Measurements from ENCODE around the gene NAV2.
"Not testable (repeated sequence)": the region's sequence is repeated elsewhere in the genome, so short reads cannot be mapped to it uniquely, and the experiment has no call there.

NAV2 gene

DNA sequence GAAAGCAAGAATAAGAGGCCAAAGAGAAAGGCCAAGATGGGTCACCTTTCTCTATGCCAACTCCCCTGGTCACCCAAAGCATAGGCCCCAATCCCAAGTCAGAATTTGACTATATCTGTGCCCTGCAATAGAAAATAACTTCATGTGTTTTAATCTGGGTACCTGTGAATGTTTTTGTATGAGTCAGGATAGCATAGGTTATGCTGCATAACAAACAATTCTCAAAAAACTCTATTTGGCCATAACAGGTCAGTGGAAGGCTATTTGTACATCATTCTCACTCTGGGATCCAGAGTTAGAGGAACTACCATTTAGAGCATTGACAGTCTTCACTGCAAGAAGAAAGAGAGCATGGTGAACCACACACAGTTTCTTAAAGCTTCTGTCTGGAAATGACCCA lies 280.4 kb downstream of the NAV2 start:
- no peaks in the 10 kb centered on the region for H3K27me3 ChIP-seq (ENCODE audit: control insufficient read depth, insufficient read depth, low read length)
- no peaks in the 10 kb centered on the region for H3K9me3 ChIP-seq (ENCODE audit: control insufficient read depth, low read length)
- H3K4me3 ChIP-seq (ENCODE audit: low read length): no peak overlapping the region
- H3K36me3 ChIP-seq (ENCODE audit: control insufficient read depth, insufficient read depth, low read length): no peaks in the 10 kb centered on the region
- H3K9ac ChIP-seq (ENCODE audit: low read length): no peak overlapping the region
- peaks cover 5% of the 10 kb centered on the region for H3K4me1 ChIP-seq (ENCODE audit: control insufficient read depth, insufficient read depth, low read length)

DNA sequence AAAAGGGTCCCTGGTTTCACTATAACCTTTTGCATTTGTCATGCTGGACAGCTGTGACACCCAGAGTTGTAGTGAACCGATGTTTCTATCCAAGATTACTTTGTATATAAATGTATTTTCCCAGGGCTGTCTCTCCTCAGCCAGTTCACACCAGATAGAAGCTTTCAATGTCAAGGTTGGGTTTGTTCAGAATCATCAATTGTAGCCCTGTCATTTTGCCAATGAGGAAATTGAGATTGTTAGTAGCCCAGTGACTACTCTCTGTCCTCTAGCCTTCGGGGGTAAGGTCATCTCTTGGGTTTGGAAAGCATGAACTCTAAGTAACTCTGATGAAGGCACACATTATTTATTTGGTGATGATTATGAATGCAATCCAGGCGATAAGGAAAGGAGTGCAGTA lies 282.0 kb downstream of the NAV2 start:
- no peaks in the 10 kb centered on the region for H3K9me3 ChIP-seq (ENCODE audit: control insufficient read depth, low read length)
- no peak overlapping the region for H3K4me3 ChIP-seq (ENCODE audit: low read length)
- peaks cover 5% of the 10 kb centered on the region for H3K4me1 ChIP-seq (ENCODE audit: control insufficient read depth, insufficient read depth, low read length)
- H3K9ac ChIP-seq (ENCODE audit: low read length): no peak overlapping the region
- no peaks in the 10 kb centered on the region for H3K27me3 ChIP-seq (ENCODE audit: control insufficient read depth, insufficient read depth, low read length)
- H3K36me3 ChIP-seq (ENCODE audit: control insufficient read depth, insufficient read depth, low read length): no peaks in the 10 kb centered on the region

GRCh38 chr11:19995145-19995544 lies 282.5 kb downstream of the NAV2 start:
- H3K9me3 ChIP-seq (ENCODE audit: control insufficient read depth, low read length): no peaks in the 10 kb centered on the region
- peaks cover 5% of the 10 kb centered on the region for H3K4me1 ChIP-seq (ENCODE audit: control insufficient read depth, insufficient read depth, low read length)
- no peaks in the 10 kb centered on the region for H3K27me3 ChIP-seq (ENCODE audit: control insufficient read depth, insufficient read depth, low read length)
- H3K9ac ChIP-seq (ENCODE audit: low read length): no peak overlapping the region
- no peaks in the 10 kb centered on the region for H3K36me3 ChIP-seq (ENCODE audit: control insufficient read depth, insufficient read depth, low read length)
- no peak overlapping the region for H3K4me3 ChIP-seq (ENCODE audit: low read length)

- Histone ChIP-seq H3K27me3 (ENCODE audit: control insufficient read depth, insufficient read depth, low read length) (no peaks in the 10 kb centered on the region), H3K4me1 (ENCODE audit: control insufficient read depth, insufficient read depth, low read length) (peaks cover 9% of the 10 kb centered on the region), H3K9me3 (ENCODE audit: control insufficient read depth, low read length) (no peaks in the 10 kb centered on the region), H3K9ac (ENCODE audit: low read length) (no peak overlapping the region), H3K4me3 (ENCODE audit: low read length) (no peak overlapping the region), H3K36me3 (ENCODE audit: control insufficient read depth, insufficient read depth, low read length) (no peaks in the 10 kb centered on the region)
Measured at GRCh38 chr11:19996571-19996970, 283.9 kb downstream of the NAV2 start.

DNA sequence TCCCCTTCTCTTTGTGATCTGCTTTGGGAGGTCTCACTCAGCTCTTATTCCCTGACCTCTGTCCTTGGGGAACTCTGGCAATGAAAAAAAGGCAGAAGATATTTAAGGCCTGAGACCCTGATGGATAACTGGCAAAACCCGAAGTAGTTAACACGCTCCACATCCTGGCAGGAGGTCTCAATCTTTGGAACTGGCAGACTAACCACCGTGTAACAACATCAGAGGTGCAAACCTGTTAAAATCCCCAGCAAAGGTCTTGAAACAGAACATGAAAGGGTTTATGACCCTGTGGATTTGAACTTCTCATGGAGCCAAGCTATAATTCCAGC lies 287.3 kb downstream of the NAV2 start:
- H3K27me3 ChIP-seq (ENCODE audit: control insufficient read depth, insufficient read depth, low read length): no peaks in the 10 kb centered on the region
- H3K9ac ChIP-seq (ENCODE audit: low read length): no peak overlapping the region
- peaks cover 21% of the 10 kb centered on the region for H3K4me1 ChIP-seq (ENCODE audit: control insufficient read depth, insufficient read depth, low read length)
- H3K4me3 ChIP-seq (ENCODE audit: low read length): no peak overlapping the region
- no peaks in the 10 kb centered on the region for H3K36me3 ChIP-seq (ENCODE audit: control insufficient read depth, insufficient read depth, low read length)
- H3K9me3 ChIP-seq (ENCODE audit: control insufficient read depth, low read length): no peaks in the 10 kb centered on the region

GRCh38 chr11:20000351-20001134 lies 287.9 kb downstream of the NAV2 start:
- Histone ChIP-seq H3K4me3 (ENCODE audit: low read length) (no peak overlapping the region), H3K36me3 (ENCODE audit: control insufficient read depth, insufficient read depth, low read length) (no peaks in the 10 kb centered on the region), H3K9me3 (ENCODE audit: control insufficient read depth, low read length) (no peaks in the 10 kb centered on the region), H3K27me3 (ENCODE audit: control insufficient read depth, insufficient read depth, low read length) (no peaks in the 10 kb centered on the region), H3K4me1 (ENCODE audit: control insufficient read depth, insufficient read depth, low read length) (peaks cover 20% of the 10 kb centered on the region), H3K9ac (ENCODE audit: low read length) (no peak overlapping the region)

- H3K27me3 ChIP-seq (ENCODE audit: control insufficient read depth, insufficient read depth, low read length): no peaks in the 10 kb centered on the region
- H3K4me1 ChIP-seq (ENCODE audit: control insufficient read depth, insufficient read depth, low read length): peaks cover 20% of the 10 kb centered on the region
- H3K9ac ChIP-seq (ENCODE audit: low read length): no peak overlapping the region
- H3K4me3 ChIP-seq (ENCODE audit: low read length): no peak overlapping the region
- no peaks in the 10 kb centered on the region for H3K36me3 ChIP-seq (ENCODE audit: control insufficient read depth, insufficient read depth, low read length)
- H3K9me3 ChIP-seq (ENCODE audit: control insufficient read depth, low read length): no peaks in the 10 kb centered on the region
Measured at GRCh38 chr11:20002312-20003216, 289.9 kb downstream of the NAV2 start.

- Histone ChIP-seq H3K27me3 (ENCODE audit: control insufficient read depth, insufficient read depth, low read length) (no peaks in the 10 kb centered on the region), H3K9ac (ENCODE audit: low read length) (no peak overlapping the region), H3K9me3 (ENCODE audit: control insufficient read depth, low read length) (no peaks in the 10 kb centered on the region), H3K4me1 (ENCODE audit: control insufficient read depth, insufficient read depth, low read length) (peaks cover 20% of the 10 kb centered on the region), H3K36me3 (ENCODE audit: control insufficient read depth, insufficient read depth, low read length) (no peaks in the 10 kb centered on the region), H3K4me3 (ENCODE audit: low read length) (no peak overlapping the region)
Measured at GRCh38 chr11:20003351-20003750, 290.7 kb downstream of the NAV2 start.

DNA sequence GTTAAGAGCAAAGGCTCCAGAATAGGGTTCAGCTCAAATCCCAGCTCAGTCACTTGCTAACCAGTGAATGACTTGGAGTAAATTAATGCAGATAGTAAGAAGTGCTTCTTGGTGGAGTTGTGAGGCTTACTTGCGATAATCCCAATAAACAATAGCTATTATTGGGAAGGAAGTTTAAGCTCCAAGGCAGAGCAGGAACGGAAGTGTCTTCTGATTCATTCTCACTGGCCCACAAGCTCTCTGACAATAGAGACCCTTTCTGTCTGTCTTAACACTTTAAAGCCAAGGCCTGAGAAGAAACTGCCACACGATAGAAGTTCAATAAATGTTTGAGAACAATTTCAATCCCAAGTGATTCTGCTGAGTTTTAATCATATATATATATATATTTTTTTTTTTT lies 292.2 kb downstream of the NAV2 start:
- Histone ChIP-seq H3K36me3 (ENCODE audit: control insufficient read depth, insufficient read depth, low read length) (no peaks in the 10 kb centered on the region), H3K9ac (ENCODE audit: low read length) (no peak overlapping the region), H3K27me3 (ENCODE audit: control insufficient read depth, insufficient read depth, low read length) (no peaks in the 10 kb centered on the region), H3K4me1 (ENCODE audit: control insufficient read depth, insufficient read depth, low read length) (peaks cover 20% of the 10 kb centered on the region), H3K9me3 (ENCODE audit: control insufficient read depth, low read length) (no peaks in the 10 kb centered on the region), H3K4me3 (ENCODE audit: low read length) (no peak overlapping the region)

DNA sequence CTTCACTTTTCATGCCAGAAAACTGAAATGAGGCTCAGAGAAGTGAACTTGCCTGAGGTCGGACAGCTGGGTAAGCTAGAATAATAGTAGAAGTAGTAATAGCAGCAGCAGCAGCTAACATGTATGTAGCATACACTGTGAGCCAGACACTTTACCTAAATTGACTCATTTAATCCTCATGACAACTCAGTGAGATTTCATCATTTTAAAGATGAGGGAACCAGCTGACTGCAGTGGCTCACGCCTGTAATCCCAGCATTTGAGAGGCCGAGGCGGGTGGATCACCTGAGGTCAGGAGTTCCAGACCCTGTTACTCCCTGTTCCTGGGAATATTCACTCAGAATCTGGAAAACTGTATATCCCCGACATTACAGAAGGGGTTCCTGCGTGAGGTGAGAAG lies 293.1 kb downstream of the NAV2 start:
- H3K9me3 ChIP-seq (ENCODE audit: control insufficient read depth, low read length): no peaks in the 10 kb centered on the region
- peaks cover 17% of the 10 kb centered on the region for H3K4me1 ChIP-seq (ENCODE audit: control insufficient read depth, insufficient read depth, low read length)
- no peaks in the 10 kb centered on the region for H3K36me3 ChIP-seq (ENCODE audit: control insufficient read depth, insufficient read depth, low read length)
- no peaks in the 10 kb centered on the region for H3K27me3 ChIP-seq (ENCODE audit: control insufficient read depth, insufficient read depth, low read length)
- no peak overlapping the region for H3K4me3 ChIP-seq (ENCODE audit: low read length)
- no peak overlapping the region for H3K9ac ChIP-seq (ENCODE audit: low read length)

- H3K4me1 ChIP-seq (ENCODE audit: control insufficient read depth, insufficient read depth, low read length): peaks cover 16% of the 10 kb centered on the region
Measured at GRCh38 chr11:20006618-20007017, 294.0 kb downstream of the NAV2 start.

GRCh38 chr11:20007386-20007785 lies 294.7 kb downstream of the NAV2 start:
- Histone ChIP-seq H3K9ac (ENCODE audit: low read length) (no peak overlapping the region), H3K9me3 (ENCODE audit: control insufficient read depth, low read length) (no peaks in the 10 kb centered on the region), H3K36me3 (ENCODE audit: control insufficient read depth, insufficient read depth, low read length) (no peaks in the 10 kb centered on the region), H3K4me3 (ENCODE audit: low read length) (no peak overlapping the region), H3K27me3 (ENCODE audit: control insufficient read depth, insufficient read depth, low read length) (no peaks in the 10 kb centered on the region), H3K4me1 (ENCODE audit: control insufficient read depth, insufficient read depth, low read length) (peaks cover 13% of the 10 kb centered on the region)

More at GRCh38 chr11:20006618-20007017, 294.0 kb downstream of the NAV2 start:
- not testable (repeated sequence) for H3K4me3 ChIP-seq (ENCODE audit: low read length); H3K9ac ChIP-seq (ENCODE audit: low read length); H3K27me3 ChIP-seq (ENCODE audit: control insufficient read depth, insufficient read depth, low read length); H3K9me3 ChIP-seq (ENCODE audit: control insufficient read depth, low read length); H3K36me3 ChIP-seq (ENCODE audit: control insufficient read depth, insufficient read depth, low read length)
